GM12874 (cell line): ENCODE results near the gene CYP46A1.

Experiments
- TF ChIP-seq, protein P1 (sequence below): IDR thresholded peaks from 2 replicates; pipeline ENCODE4 v1.5.1; 2011; ENCODE audit warnings: low read depth, mild to moderate bottlenecking, control low read depth, low read length, moderate library complexity; ENCODE audit not compliant: insufficient read depth

CYP46A1 gene

DNA sequence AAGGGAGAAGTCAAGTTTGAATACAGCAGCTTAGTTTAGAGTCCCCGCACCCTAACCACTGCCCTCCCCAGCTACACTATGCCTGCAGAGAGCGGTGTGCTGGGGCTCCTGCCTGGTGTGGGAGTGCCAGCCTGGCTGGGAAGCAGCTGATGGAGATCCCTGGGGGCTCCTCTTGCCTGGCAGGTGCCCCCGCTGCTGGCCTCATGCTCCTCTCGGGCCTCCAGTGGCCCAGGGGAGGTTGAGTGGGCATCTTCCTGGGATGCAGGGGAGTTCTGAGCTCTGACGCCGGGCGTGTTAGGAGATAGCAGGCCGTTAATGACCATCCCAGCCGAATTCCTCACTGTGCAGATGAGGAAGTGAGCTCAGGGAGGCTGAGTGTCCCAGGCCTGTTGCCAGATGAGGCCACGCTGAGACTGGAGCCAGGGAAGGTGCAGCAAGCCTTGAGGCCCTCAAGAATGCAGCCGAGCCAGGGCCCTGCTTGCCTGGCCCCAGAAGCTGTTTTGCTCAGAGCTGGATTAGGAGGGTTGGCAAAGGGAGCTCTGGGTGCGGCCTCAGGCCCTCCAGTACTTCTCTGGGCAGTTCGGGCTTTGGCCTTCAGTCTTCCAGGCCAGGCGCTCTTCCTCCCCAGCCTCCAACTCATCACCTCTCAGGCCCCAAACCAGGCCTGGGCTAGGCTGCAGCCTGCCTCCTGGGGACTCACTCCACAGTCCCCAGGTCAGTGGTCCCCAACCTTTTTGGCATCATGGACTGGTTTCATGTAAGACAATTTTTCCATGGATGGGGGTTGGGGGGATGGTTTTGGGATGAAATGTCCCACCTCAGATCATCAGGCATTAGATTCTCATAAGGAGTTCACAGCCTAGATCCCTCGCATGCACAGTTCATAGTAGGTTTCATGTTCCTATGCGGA is 6.6 kb upstream of the CYP46A1 start:
- TF ChIP-seq, protein P1, sequence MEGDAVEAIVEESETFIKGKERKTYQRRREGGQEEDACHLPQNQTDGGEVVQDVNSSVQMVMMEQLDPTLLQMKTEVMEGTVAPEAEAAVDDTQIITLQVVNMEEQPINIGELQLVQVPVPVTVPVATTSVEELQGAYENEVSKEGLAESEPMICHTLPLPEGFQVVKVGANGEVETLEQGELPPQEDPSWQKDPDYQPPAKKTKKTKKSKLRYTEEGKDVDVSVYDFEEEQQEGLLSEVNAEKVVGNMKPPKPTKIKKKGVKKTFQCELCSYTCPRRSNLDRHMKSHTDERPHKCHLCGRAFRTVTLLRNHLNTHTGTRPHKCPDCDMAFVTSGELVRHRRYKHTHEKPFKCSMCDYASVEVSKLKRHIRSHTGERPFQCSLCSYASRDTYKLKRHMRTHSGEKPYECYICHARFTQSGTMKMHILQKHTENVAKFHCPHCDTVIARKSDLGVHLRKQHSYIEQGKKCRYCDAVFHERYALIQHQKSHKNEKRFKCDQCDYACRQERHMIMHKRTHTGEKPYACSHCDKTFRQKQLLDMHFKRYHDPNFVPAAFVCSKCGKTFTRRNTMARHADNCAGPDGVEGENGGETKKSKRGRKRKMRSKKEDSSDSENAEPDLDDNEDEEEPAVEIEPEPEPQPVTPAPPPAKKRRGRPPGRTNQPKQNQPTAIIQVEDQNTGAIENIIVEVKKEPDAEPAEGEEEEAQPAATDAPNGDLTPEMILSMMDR: no peak

DNA sequence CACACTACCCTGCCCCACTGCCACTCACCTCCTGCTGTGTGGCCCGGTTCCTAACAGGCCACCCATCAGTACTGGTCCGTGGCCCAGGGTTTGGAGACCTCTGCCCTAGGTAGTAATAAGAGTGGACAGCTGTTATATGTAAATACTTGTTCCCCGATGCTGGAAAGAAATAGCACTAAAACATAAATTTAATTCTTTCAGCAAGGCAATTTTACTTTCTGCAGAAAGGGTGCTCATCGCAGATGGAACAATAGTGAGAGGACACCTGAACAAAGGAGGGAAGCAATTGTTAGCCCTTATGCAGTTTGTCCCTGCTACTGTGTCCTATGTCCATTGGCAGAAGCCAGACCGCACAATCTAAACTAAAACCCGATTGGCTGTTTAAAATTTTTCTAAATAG is 5.9 kb upstream of the CYP46A1 start:
- TF ChIP-seq, protein P1: no peak

DNA sequence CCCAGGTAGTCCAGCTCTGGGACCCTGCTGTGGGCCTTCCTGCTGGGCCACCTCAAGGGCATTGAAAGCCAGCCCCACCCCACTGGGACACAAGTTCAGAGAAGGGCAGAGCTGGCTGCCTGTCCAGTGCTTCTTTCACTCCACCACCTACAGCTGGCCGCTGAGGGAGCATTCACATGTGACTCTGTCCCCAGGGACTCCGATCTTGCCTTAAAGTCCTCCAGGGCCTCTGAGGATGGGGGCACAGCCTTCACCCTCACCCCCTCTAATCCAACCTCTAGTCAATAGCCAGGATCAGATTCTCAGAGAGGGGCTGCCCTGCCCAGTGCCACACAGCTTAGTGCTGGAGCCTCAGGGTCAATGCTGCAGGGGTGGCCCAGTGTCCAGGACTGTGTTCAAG is 5.0 kb upstream of the CYP46A1 start:
- TF ChIP-seq, protein P1: no peak

DNA sequence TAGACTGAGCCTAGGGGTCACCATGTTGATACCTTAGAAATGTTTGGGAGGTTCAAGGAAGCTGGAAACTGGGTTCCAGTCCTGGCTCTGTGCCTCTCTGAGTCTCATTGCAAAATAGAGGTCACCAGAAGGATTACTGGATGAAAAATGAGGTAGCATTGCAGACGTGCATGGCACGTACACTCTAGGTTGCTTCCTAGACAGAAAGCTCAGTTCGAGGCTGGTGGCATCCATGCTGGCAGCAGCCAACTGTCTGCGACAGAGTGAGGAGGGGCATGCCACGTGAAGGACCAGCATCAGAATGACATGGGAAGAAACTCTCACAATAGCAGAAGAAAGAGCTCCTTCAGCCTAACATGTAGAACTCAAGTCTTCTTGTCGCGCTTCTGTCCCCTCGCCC is 4.6 kb upstream of the CYP46A1 start:
- TF ChIP-seq, protein P1: no peak

DNA sequence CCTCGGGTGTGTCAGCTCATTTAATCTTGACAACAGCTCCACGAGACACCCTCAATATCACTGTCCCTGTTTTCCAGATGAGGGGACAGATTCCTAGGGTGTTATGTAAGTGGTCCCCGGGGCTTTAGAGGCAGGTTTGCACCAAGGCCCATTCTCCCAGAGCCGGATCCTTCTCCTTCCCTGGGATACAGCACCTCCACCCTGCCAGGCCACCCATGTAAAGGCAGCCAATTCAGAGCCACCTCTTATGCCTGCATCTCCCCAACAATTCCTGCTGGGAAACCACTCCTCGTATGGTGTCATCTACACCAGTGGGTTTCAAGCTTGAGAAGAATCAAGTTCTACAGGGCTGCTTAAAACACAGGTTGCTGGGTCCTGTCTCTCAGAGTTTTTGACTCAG is 4.1 kb upstream of the CYP46A1 start:
- TF ChIP-seq, protein P1: no peak

DNA sequence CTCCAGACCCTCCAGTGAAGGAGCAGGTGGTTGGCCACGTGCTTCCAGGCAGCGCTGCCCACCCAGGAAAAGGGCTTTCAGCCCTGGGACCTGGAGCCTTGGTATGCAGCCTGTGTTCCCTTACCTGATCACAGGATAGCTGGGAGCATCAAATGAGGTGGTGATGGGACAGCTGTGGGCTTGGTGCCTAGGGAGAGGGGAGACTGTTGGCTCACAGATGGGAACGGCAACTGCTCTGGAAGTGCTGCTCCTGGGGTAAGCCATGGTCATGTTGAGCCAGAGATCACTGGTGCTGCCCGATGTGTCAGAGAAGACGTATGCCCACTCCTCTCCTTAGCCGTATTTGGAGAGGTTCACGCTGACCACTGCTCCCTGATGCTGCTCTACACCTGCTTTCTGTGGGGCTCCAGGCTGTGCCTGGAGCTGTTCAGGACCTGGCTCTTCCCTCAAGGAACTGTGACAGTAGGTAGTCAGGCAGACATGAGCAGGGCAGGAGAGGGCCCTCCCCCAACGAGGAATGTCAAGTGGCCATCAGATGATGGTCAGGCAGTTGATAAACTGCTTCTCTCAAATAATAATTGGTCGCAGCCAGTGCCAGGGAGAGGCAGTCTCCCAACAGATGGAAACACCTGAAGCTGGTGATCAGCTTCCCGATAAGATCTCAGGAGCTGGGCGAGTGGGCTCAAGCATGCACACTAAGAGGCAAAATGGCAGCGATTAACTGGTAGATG is 2.8 kb upstream of the CYP46A1 start:
- TF ChIP-seq, protein P1: no peak

DNA sequence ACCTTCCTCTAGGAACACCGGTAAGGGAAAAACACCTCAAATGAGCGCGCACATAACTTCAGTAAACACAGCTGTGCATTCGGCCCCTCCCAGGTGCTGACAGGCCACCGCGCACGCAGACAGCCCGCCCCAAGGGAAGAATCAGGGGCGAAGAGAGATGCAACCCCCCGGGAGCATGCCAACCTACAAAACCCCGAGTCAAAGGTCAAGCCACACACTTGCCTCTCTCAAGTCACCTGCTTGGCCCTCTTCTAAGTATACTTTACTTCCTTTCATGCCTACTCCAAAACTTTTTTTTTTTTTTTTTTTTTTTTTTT is 2.3 kb upstream of the CYP46A1 start:
- TF ChIP-seq, protein P1: no peak
